HepG2 (cell line): ENCODE results near the gene AGPAT3. TPM values are rescaled to one million over a fixed set of nuclear protein-coding genes. Genes with fewer than 3 reads are reported as not detected.

Experiments
- CHCHD3 ChIP-seq: sonication (generic); formaldehyde crosslinking; IDR thresholded peaks from 2 replicates; pipeline ENCODE4 v1.8.0; 2022; ENCODE audit warnings: mild to moderate bottlenecking, missing genetic modification reagents, moderate library complexity
- DRAP1 ChIP-seq: IDR thresholded peaks from 2 replicates; pipeline ENCODE4 v1.6.1; 2016; ENCODE audit warnings: missing genetic modification reagents, missing compliant biosample characterization
- FOSL1 ChIP-seq: sonication (generic); formaldehyde crosslinking; IDR thresholded peaks from 2 replicates; pipeline ENCODE4 v1.9.0; 2021; ENCODE audit warnings: missing genetic modification reagents, borderline replicate concordance
- FOXO4 ChIP-seq: sonication (generic); formaldehyde crosslinking; conservative IDR thresholded peaks from 2 replicates; pipeline ENCODE4 v1.8.1; 2023; ENCODE audit warnings: missing genetic modification reagents
- GPN1 ChIP-seq: sonication (generic); formaldehyde crosslinking; IDR thresholded peaks from 2 replicates; pipeline ENCODE4 v1.5.1; 2020; ENCODE audit warnings: missing genetic modification reagents, borderline replicate concordance
- HDAC6 ChIP-seq: fragments of 200-600 bp; sonication (generic); IDR thresholded peaks from 2 replicates; pipeline ENCODE4 v1.7.0; 2017; ENCODE audit warnings: mild to moderate bottlenecking, antibody characterized with exemption, low read length, low read depth
- HNF1B ChIP-seq: sonication (generic); formaldehyde crosslinking; IDR thresholded peaks from 2 replicates; pipeline ENCODE4 v1.5.1; 2020; ENCODE audit warnings: mild to moderate bottlenecking, moderate library complexity, missing genetic modification reagents
- HOMEZ ChIP-seq: IDR thresholded peaks from 2 replicates; pipeline ENCODE4 v1.6.1; 2016; ENCODE audit warnings: low read depth
- IKZF1 ChIP-seq: fragments of 450-650 bp; IDR thresholded peaks from 2 replicates; pipeline ENCODE4 v1.7.1; 2016
- KLF13 ChIP-seq: sonication (generic); formaldehyde crosslinking; IDR thresholded peaks from 2 replicates; pipeline ENCODE4 v1.4.0; 2020; ENCODE audit warnings: mild to moderate bottlenecking, missing genetic modification reagents
- LBX2 ChIP-seq: sonication (generic); formaldehyde crosslinking; IDR thresholded peaks from 2 replicates; pipeline ENCODE4 v1.5.0; 2020; ENCODE audit warnings: missing genetic modification reagents, mild to moderate bottlenecking, borderline replicate concordance
- NR1H2 ChIP-seq: sonication (generic); formaldehyde crosslinking; IDR thresholded peaks from 2 replicates; pipeline ENCODE4 v1.8.1; 2022; ENCODE audit warnings: low read depth, missing genetic modification reagents, borderline replicate concordance
- U2AF1 ChIP-seq: fragments of 200-400 bp; formaldehyde crosslinking; optimal IDR thresholded peaks from 2 replicates; pipeline ENCODE3; 2017; ENCODE audit warnings: mild to moderate bottlenecking, low read depth, low read length
- ZBTB3 ChIP-seq: sonication (generic); formaldehyde crosslinking; IDR thresholded peaks from 2 replicates; pipeline ENCODE4 v1.4.0; 2020; ENCODE audit warnings: low read depth, mild to moderate bottlenecking, moderate library complexity, missing genetic modification reagents, borderline replicate concordance
- ZNF12 ChIP-seq: sonication (generic); formaldehyde crosslinking; IDR thresholded peaks from 2 replicates; pipeline ENCODE4 v1.5.0; 2020; ENCODE audit warnings: missing genetic modification reagents
- ZNF20 ChIP-seq: sonication (generic); formaldehyde crosslinking; IDR thresholded peaks from 2 replicates; pipeline ENCODE4 v1.4.0; 2020; ENCODE audit warnings: mild to moderate bottlenecking, moderate library complexity, missing genetic modification reagents
- ZNF276 ChIP-seq: sonication (generic); formaldehyde crosslinking; IDR thresholded peaks from 2 replicates; pipeline ENCODE4 v1.4.0; 2020; ENCODE audit warnings: mild to moderate bottlenecking, low read depth, missing genetic modification reagents
- ZNF33B ChIP-seq: sonication (generic); formaldehyde crosslinking; IDR thresholded peaks from 2 replicates; pipeline ENCODE4 v1.5.1; 2020; ENCODE audit warnings: mild to moderate bottlenecking, missing genetic modification reagents
- ZNF431 ChIP-seq: sonication (generic); formaldehyde crosslinking; IDR thresholded peaks from 2 replicates; pipeline ENCODE4 v1.9.0; 2022; ENCODE audit warnings: missing genetic modification reagents, low read depth, mild to moderate bottlenecking, borderline replicate concordance
- ZNF660 ChIP-seq: sonication (generic); formaldehyde crosslinking; IDR thresholded peaks from 2 replicates; pipeline ENCODE4 v1.5.1; 2020; ENCODE audit warnings: mild to moderate bottlenecking, low read depth, missing genetic modification reagents, borderline replicate concordance
- ZNF784 ChIP-seq: sonication (generic); formaldehyde crosslinking; IDR thresholded peaks from 2 replicates; pipeline ENCODE4 v1.5.1; 2020; ENCODE audit warnings: missing genetic modification reagents, mild to moderate bottlenecking, borderline replicate concordance
- polyA plus RNA-seq, 8 experiments: library from polyadenylated mRNA; depleted of rRNA in 3 of 8; stranded (reverse) in 7 of 8; unstranded in 1 of 8; fragments of >200 nt; fragmentation: Illumina TruSeq in 4 of 8; extraction: Trizol in 4 of 8; gene quantifications; 2 replicates each; pipeline versions ENCODE4 v1.2.1 to v1.2.3, GENCODE V29; 2011 to 2016; ENCODE audit warnings: low read depth in 4 of 8, missing spikeins in 1 of 8, mixed read lengths in 1 of 8; ENCODE audit not compliant: insufficient read depth in 1 of 8
- total RNA-seq, 5 experiments: library from RNA; depleted of rRNA; stranded (reverse); fragments of >200 nt; fragmentation: Illumina TruSeq; extraction: Trizol; gene quantifications; 2 replicates each; pipeline ENCODE4 v1.2.3, GENCODE V29; 2016; ENCODE audit warnings: low read depth in 1 of 5

AGPAT3 gene
- total and polyA plus RNA-seq, 2 of the 13 experiments (the other 11 are each of a cell fraction or from before 2014, with no cell fraction given), result 32.2 to 54.4 TPM

- TF ChIP-seq ZNF276 (CRISPR knock-in tag) (no peak), HNF1B (CRISPR knock-in tag) (peak; percentile 15; the same call in 1 of the 2 replicates), ZNF33B (CRISPR knock-in tag) (no peak; the same call in 1 of the 2 replicates), GPN1 (CRISPR knock-in tag) (no peak), ZBTB3 (CRISPR knock-in tag) (no peak), ZNF20 (CRISPR knock-in tag) (no peak), HDAC6 (no peak), U2AF1 (peak; percentile 42), FOSL1 (CRISPR knock-in tag) (no peak), DRAP1 (CRISPR knock-in tag) (0 out of 2 replicates have a peak, but pooled peaks have one; percentile 14), HOMEZ (CRISPR knock-in tag) (0 out of 2 replicates have a peak, but pooled peaks have one; percentile 11), LBX2 (CRISPR knock-in tag) (no peak), KLF13 (CRISPR knock-in tag) (no peak), IKZF1 (no peak), NR1H2 (no peak), FOXO4 (CRISPR knock-in tag) (0 out of 2 replicates have a peak, but pooled peaks have one; percentile 93), CHCHD3 (CRISPR knock-in tag) (no peak), ZNF784 (CRISPR knock-in tag) (0 out of 2 replicates have a peak, but pooled peaks have one; percentile 28), ZNF12 (CRISPR knock-in tag) (no peak), ZNF660 (CRISPR knock-in tag) (no peak), ZNF431 (CRISPR knock-in tag) (0 out of 2 replicates have a peak, but pooled peaks have one; percentile 35)
These were observed 1.8 kb downstream of the AGPAT3 start (continued) for GRCh38 chr21:43866659-43867331.
